Measurements from ENCODE around the gene ZG16.
"Not testable (repeated sequence)": the region's sequence is repeated elsewhere in the genome, so short reads cannot be mapped to it uniquely, and the experiment has no call there.

DNA sequence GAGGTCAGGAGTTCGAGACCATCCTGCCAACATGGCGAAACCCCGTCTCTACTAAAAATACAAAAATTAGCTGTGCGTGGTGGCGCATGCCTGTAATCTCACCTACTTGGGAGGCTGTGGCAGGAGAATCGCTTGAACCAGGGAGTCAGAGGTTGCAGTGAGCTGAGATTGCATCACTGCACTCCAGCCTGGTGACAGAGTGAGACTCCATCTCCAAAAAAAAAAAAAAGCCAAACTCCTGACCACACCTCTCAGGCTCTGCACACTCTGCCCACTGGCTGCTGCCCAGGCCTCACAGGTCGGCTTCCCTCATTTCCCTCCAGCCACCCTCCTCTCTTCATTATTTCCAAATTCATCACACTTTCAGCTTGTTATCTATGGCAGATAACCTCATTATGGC lies 5.7 kb upstream of the ZG16 start:
- not testable (repeated sequence) for TF ChIP-seq BHLHE40 (IDR thresholded peaks at IDR 0.05; ENCODE audit: borderline replicate concordance); FOXM1 (IDR thresholded peaks at IDR 0.05; ENCODE audit: borderline replicate concordance); FOXK2 (IDR thresholded peaks at IDR 0.05); SP1 (IDR thresholded peaks at IDR 0.05); ARNT (IDR thresholded peaks at IDR 0.05); ELF4 (IDR thresholded peaks at IDR 0.05); TARDBP (IDR thresholded peaks at IDR 0.05); CTBP1 (IDR thresholded peaks at IDR 0.05; ENCODE audit: borderline replicate concordance); NFRKB (IDR thresholded peaks at IDR 0.05); HDGF (IDR thresholded peaks at IDR 0.05; ENCODE audit: borderline replicate concordance); FOXA1 (IDR thresholded peaks at IDR 0.05)
- TF ChIP-seq, protein P1, sequence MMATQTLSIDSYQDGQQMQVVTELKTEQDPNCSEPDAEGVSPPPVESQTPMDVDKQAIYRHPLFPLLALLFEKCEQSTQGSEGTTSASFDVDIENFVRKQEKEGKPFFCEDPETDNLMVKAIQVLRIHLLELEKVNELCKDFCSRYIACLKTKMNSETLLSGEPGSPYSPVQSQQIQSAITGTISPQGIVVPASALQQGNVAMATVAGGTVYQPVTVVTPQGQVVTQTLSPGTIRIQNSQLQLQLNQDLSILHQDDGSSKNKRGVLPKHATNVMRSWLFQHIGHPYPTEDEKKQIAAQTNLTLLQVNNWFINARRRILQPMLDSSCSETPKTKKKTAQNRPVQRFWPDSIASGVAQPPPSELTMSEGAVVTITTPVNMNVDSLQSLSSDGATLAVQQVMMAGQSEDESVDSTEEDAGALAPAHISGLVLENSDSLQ (IDR thresholded peaks at IDR 0.05), result not testable (repeated sequence)
- 0 out of 2 replicates have a peak, but pooled peaks have one; percentile 26 for TF ChIP-seq ZNF384 (IDR thresholded peaks at IDR 0.05)
